GM18508 (cell line): ENCODE data around the gene SDR39U1.
A peak's percentile ranks its signal among the peaks of the same experiment; 100 is the strongest.

Experiments
- ATAC-seq: cut with Tn5 transposase; IDR thresholded peaks from one replicate; pipeline ENCODE4 v1.9.1; 2021; ENCODE audit warnings: moderate number of reproducible peaks; ENCODE audit not compliant: insufficient read depth, unreplicated experiment

SDR39U1 gene

DNA sequence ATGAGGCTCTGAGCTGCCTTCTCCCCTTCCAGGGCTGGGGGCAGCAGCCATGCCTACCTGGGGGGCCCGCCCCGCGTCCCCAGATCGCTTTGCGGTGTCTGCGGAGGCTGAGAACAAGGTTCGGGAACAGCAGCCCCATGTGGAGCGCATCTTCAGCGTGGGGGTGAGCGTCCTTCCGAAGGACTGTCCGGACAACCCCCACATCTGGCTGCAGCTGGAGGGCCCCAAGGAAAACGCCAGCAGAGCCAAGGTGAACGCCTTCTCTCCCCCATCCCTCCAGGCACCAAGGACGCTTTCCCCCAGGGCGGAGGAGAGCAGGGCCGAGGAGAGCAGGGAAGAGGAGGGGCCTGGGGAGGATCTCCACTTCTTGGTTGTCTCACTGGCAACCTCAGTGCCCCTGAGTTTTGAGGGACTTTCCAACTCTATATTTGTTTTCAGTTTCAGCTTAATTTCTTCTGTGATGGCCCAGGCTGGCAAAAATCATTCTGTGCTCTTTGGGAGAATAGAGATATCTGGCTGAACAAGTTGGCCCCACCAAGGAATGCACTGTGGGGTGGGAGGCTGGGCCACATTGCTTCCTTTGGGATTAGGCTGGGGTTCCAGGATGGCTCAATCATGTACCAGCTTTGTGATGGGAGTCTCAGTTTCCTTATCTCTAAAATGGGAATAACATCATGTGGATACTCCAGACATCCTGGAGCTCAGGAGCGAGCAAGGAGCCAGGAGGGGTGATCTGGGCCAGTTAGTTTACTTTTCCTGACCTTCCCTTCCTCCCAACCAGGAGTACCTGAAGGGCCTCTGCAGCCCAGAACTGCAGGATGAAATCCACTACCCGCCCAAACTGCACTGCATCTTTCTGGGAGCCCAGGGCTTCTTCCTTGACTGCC lies 11.7 kb downstream of the SDR39U1 start:
- ATAC-seq: peak; percentile 31

DNA sequence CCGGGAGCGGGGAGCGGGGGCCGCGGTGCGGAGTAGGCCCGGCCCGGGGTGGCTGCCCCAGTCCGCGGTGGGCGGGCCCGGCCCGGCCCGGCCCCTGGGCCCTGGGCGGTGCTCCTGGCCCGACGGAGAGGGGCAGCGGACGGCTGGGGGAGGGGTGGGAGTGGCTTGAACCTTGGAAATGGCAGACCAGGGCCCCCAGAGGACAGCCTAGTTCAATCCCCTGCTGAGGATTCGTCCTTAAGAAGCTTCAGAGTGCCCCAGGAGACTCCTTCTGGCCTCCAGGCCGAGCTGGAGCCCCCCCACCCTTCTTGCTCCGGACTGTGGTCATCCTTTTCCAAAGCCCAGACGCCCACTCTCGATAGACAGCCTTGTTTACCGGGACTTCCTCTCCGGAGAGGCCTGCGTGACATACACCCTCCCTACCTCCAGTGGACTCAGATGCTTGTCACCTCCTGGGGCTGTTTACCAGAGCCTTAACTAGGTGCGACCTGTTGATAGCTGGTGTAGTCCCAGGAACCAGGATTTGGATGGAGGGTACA lies 12.4 kb downstream of the SDR39U1 start:
- ATAC-seq: peak; percentile 19

GRCh38 chr14:24429395-24430142 lies 13.0 kb downstream of the SDR39U1 start, which contains the start of the genes CBLN3 and KHNYN:
CBLN3 (minus strand) TSS chr14:24429668; CDS start chr14:24429054, 614 bp downstream.
KHNYN (plus strand) TSS chr14:24429954; CDS start chr14:24430731, 777 bp downstream.
- peak; percentile 80 for ATAC-seq

DNA sequence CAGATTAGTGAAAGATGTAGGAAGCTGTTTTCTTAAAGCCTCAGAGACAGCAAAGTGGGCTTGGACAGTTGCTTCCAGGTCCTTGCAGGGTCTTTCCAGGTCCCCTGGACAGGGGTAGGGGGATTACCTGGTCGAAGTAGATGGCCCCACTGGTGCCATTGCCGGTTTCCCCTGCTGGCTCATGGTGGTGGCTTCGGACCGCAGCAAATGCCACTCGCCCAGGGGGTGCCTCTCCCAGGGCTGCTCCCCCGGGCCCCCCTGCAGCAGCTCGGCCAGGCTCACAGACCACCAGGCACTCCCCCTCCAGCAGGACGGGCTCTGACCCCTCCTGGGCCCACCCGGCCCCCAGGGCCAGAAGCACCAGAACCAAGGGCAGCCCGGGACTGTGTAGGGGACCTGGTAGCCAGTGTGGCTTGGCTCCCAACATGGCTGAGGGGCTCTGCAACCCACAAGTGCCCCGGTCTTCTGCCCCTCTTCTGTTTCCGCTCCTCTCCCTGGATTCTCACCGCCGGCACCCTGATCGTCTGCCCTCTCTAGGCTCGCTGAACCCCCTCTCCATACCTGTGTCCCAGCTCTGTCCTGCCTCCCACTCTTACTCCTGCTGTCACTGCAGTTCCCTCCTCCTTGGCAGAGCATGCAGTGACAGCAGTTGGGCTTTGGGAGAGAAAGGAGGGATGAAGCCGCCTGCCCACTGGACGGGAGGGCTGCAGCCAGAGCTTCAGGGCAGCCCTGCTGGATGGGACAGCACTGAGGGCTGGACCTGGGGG lies 13.8 kb downstream of the SDR39U1 start:
- ATAC-seq: no peak

DNA sequence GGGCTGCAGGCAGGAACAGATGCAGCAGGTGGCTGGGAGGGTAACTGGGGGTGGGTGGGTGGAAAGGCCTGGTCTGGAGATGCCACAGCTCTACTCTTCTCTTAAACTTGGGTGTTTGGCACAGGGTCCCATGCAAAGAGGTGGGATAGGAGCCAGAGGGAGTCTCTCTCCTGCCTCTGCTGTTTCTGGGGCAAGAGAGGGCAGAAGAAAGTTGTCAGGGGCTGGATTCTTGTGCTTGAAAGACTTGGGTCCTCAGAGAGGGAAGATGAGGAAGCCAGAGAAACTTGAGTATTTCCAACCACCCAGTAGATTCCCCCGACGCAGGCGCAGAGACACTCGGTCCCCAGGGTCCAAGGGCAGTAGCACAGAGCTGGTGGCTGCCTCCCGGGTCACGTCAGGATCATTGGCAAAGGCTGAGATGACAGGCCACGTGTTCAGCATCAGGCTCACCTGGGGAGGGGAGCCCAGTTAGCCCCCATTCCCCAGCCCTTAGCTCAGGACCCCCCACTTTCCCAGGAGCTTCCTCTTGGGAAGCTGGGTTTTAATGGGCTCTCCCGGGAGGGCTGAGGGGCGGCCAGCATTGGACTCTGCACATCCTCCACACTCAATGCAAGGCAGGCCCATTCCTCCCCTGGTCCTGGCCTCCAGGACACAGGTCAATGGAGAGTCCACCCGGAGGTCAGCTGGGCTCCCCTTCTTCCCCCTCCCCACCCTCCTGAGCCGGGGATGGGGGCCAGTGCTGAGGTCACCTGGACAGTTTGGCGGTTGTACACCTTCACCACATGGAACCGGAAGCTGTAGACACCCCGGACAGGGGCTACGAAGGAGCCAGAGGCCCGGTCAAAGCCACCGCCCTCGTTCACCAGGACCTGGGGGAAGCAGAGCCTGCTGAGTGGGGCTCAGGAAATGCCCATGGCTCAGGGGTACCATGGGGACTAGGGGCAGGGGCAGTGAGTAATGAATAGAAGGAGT lies 14.8 kb downstream of the SDR39U1 start:
- no peak for ATAC-seq

GRCh38 chr14:24426912-24427536 lies 15.6 kb downstream of the SDR39U1 start:
- ATAC-seq: no peak

DNA sequence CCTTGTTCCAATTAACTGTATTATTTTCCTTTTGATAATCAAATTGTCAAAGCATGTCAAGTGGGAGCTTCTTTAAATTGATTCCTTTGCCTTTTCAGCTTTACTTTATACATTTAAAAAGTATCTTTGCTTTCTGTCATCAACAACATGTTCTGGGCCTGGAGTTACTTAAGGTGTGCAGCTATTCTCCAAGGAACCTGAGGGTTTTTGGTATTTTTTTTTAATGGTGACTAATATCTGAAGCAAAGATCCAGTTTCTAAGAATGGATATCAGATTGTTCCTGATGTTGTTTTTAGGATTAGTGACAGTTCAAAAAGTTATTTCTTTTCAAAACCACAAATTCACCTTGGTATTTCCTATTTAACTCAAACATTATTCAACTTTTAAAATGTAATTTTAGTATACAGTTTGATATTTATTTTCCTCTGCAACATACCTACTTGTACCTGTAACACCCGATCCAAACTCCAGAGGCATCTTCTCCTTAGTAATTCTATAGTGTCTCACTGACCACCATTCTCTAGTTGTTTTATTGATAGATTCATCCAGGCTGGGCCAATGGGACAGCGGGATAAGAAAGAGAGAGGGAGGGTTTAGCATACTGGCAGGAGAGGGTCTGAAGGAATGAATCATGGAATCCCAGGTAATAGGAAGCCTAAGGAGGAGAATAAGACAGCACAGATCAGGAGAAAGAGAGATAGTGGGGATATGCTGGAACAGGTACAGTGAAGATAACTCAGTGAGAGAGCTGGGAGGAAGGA lies 16.2 kb downstream of the SDR39U1 start:
- ATAC-seq: no peak

- no peak for ATAC-seq
Measured at GRCh38 chr14:24425704-24426103, 16.9 kb downstream of the SDR39U1 start.

DNA sequence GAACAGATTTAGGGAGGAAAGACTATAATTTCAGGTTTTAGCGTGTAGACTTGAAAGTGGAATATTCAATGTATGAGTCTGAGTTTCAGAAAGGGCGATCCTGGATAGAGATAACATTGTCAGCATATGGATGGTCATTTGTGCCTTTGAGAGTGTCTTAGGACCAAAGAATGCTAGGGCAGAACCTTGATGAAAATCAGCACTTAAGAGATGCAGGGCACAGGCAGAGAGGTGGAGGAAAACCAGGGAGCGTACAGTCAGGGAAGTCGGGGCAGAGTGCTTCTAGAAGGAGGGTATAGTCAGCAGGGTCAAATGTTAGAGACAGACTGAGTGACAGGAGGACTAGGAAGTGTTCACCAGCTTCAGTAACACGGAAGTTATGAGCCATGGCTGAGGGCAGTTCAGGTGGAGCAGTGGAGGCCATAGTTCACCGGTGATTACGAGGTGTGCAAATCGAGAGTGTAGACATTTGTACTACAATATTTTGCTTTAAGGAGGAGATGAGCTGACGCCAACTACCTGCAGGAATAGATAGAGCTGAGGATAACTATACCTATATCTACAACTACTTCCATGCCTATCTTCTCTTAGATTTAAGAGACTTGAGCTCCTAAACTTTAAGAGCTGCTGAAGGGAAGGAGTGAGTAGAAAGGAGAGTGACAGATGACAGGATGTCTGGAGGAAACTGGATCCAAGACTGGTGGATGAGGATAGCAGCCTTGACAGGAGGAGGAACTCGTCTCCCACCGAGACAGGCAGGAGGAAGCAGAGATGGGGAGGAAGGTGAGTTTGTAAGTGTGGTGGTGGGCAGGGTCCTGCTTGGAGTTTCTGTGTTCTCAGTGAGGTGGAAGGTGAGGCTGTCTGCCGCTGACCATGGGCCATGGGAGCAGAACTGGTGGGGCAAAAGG lies 19.6 kb downstream of the SDR39U1 start:
- no peak for ATAC-seq

DNA sequence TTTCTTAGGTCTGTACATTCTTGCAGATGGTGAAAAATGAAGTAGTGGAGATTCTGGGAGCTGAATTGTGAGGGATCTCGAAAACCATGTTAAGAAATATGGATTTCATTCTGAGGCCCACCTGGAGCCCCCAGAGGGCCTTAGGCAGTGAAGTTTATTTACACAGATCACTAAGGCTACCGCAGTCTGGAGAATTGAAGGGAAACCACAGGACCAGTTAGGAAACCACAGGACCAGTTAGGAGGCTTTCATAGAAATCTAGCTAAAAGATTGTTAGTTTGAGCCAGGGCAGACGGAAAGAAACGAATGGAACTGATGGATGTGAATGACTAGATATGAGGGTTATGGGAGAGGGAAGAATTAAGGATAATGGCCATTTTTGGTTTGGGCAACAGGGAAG lies 20.3 kb downstream of the SDR39U1 start:
- ATAC-seq: no peak

DNA sequence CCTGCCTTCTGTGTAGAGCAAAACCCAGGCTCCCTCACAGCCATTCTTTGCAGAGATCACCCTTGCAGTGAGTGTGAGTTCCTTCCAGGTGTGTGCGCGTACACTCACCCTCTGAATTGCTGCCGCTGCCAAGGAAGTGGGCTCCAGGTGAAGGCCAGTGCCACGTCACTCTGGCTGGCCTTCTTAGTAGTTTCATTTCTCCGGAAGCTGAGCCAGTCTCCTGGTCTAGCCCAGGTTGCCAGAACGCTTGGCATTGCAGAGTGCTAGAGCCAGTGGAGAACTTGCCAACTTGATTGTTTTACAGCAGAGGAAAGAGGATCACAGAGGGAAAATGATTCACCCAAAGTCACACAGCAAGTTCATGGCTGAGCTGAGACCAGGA lies 24.1 kb downstream of the SDR39U1 start:
- no peak for ATAC-seq

DNA sequence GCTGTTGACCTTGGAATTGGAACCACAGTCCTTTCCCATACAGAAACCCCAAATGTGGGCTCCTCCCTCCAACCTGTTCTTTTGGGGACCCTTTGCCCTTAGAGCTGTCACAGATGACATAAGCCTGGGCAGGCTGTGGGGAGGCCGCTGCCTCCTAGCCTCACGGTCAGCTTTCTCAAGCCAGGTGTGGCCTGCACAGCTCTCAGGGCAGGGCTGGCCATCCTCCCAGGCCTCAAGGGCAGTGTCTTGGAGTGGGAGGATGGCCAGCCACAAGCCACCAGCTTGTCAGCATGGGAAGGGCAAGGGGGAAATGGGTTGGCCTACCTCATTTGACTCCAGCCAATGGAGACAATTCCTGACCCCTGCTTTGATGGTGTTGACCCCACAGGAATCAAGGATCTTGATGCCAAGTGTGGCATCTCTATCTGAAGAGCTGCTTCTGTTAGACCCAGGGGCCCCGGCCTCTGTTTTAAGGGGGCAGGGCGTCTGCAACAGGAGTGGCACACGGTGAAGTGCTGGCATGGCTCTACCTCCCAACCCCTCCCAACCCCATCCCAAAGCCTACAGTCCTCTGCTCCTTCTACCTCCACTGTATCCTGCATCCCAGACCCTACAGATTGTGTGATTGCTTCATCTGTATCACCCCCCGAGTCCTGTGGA lies 24.6 kb downstream of the SDR39U1 start:
- no peak for ATAC-seq

- ATAC-seq: no peak
Measured at GRCh38 chr14:24416932-24417619, 25.5 kb downstream of the SDR39U1 start.

- no peak for ATAC-seq
Measured at GRCh38 chr14:24416254-24416931, 26.2 kb downstream of the SDR39U1 start.
